GM20000 (cell line): Measurements from ENCODE around the gene LINGO4.

Source experiments
- DNase-seq: peaks from one replicate; pipeline ENCODE4 v3.0.0; 2012; ENCODE audit warnings: low spot score
- CTCF ChIP-seq: IDR thresholded peaks from 2 replicates; pipeline ENCODE4 v1.5.1; 2012; ENCODE audit warnings: mild to moderate bottlenecking, control low read depth; ENCODE audit errors: extremely low read depth, missing control alignments

LINGO4 gene

DNA sequence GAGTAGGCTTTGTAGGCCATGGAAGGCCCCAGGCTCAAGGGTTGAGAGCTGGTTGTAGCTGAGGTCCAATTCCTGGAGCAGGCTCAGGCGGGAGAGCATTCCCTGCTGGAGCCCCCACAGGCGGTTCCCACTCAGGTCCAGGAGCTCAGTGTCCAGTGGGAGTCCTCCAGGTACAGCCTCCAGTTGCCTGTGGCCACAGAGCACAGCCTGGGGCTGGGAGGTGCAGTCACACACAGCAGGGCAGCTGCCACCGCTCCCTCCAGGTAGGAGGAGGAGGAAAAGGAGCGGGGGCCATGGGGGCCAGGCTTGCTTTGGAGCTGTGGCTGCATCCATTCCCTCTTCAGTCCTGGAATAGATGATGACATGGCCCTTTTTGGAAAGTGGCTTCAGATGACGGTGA, 2.8 kb downstream of the LINGO4 start:
- no peak for TF ChIP-seq CTCF
- no peak for DNase-seq

DNA sequence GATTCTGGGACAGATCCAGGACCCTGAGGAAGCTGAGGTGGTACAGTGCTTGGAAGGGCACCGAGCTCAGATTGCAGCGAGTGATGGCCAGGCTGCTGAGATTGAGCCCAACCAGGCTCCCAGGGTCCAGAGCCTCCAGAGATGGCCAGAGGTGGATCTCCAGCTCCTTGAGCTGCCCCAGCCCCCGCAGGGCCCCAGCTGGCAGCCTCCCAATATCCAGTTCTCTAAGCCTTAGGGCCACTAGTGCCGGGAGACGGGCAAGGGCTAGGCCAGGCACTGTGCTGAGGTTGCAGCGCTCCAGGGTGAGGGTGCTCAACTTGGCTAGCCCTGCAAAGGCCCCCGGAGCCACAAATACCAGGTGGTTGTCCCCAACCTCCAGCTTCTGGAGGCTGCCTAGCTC, 3.4 kb downstream of the LINGO4 start:
- no peak for DNase-seq
- TF ChIP-seq CTCF = no peak

DNA sequence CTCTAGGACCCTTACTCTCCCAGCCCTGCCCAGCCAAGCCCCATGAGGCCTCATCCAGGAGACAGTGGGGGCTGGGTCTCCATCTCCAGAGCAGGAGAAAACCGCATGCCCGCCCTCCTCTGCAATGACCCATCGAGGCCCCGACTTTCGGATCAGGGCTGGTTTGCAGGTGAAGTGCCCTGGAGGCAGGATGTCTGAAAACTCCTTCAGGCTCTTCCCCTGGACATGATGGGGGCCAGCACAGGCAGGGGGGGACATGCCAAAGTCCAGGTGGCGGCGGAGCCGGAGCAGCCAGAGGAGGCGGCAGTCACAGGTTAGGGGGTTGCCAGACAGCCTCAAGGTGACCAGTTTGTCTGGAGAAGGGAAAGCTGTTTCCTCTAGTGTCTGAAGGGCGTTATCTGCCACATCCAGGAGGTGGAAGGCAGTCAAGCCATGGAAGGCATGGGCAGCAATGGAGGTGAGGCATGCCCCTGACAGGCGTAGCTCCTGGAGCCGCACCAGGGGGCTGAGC, 3.9 kb downstream of the LINGO4 start:
- DNase-seq = no peak
- TF ChIP-seq CTCF = no peak

DNA sequence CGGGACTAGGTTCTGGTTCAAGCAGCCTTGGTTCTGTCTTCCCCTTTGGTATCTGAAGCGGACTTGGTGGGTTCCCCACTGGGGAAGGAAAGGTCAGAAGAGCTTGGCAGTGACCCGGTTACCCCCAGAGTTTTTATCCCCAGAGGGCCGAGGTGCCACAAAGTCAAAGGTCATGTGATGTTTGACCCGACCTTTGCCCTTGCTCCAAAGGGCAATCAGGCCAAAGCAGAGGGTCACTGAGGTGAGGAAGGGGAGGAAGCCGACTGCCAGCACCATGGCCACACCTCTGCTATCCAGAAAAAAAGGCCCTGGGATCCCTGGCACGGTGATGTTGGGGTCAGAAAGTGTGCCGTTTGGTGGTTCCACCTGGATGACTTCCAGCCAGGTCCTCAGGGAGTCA, 4.4 kb downstream of the LINGO4 start:
- no peak for TF ChIP-seq CTCF
- no peak for DNase-seq

DNA sequence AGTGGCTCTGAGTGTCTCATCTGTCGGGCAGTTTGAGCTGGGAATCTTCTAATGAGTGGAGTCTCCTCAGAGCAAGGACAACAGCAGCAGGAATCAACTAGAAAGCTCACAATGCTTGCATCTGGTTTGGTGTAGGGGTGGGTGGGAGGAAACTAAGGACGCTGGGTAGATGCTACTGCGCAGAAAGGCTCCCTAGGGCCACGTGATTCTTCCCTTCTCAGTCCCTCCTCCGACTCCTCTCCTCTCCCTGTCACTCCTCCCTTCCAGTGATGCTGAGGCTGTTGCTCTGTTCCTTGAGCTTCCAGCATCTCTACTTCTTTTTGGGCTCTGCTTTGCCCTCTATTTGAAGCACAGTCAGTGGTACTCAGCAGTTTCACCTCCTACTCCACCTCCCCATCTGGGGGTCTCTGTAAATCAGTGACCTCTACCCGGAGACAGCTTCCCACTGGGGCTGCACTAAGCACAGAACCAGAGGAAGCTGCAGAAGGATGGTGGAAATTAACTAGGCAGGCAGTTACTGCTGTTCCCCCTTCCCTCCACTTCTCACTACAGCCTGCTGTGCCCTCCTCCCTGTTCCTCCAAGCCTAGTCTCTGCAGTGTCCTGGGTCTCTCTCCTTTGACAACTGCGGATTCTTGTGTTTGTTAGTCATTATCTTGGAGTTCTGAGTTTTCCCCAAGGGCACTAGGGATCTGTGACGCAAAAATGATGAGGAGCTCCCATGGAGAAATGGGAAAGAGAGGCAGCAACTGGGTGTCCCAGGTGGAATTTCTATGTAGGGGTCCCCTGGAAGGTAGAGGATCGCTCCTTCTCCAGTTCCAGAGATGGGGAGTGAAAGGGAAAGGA, 5.8 kb downstream of the LINGO4 start:
- TF ChIP-seq CTCF = no peak
- DNase-seq = no peak

DNA sequence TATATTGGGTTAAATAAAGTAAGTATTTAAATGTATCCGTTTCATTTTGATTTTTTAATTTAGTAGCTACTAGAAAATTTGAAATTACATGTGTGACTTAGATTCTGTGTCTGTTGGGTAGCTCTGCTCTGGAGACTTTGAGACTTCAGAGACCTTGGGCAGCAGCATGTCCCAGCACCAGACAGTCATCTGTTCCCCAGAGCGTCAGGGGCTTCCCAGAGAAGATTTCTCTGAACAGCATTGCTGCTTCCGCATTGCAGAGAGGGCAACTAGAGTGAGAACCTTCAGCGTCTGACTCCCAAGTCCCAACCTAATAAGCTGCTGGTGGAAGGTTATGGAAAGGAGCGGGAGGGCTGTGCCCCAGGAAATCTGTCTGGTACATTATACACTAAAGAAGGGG, 6.6 kb downstream of the LINGO4 start:
- TF ChIP-seq CTCF = no peak
- DNase-seq = no peak

GRCh38 chr1:151790940-151791651, 14.1 kb downstream of the LINGO4 start:
- no peak for TF ChIP-seq CTCF
- no peak for DNase-seq
